CD4-positive, alpha-beta memory T cell (primary cell): ENCODE results near the gene TGFB2. TPM values are rescaled to one million over a fixed set of nuclear protein-coding genes. Genes with fewer than 3 reads are reported as not detected.

Experiments used
- CTCF ChIA-PET: fragments of 350-600 bp; sonication (Branson Sonifier 250); formaldehyde crosslinking; loops from one replicate; lab custom pipeline; 2021; ENCODE audit warnings: inconsistent platforms; ENCODE audit not compliant: partially characterized antibody; lab: Charles Lee
- POLR2A ChIA-PET: fragments of 350-600 bp; sonication (Branson Sonifier 250); formaldehyde crosslinking; loops from one replicate; lab custom pipeline; 2021; ENCODE audit not compliant: partially characterized antibody; lab: Charles Lee
- DNase-seq, 5 donors: peaks; one replicate each; pipeline versions ENCODE4 v3.0.0 to v3.0.0-alpha.2; 2020 to 2022; ENCODE audit warnings: mixed read lengths in 1 of 5
- H3K27ac ChIP-seq: one replicate; pipeline ENCODE4 v1.7.0; 2013; ENCODE audit warnings: low read depth, low read length
- H3K27me3 ChIP-seq: 2 replicates; pipeline ENCODE4 v1.7.0; 2013; ENCODE audit warnings: mild to moderate bottlenecking, low read length, moderate library complexity; ENCODE audit not compliant: insufficient read depth
- H3K36me3 ChIP-seq: 2 replicates; pipeline ENCODE4 v1.7.0; 2013; ENCODE audit warnings: mild to moderate bottlenecking, low read length, moderate library complexity; ENCODE audit not compliant: insufficient read depth
- H3K4me1 ChIP-seq: 2 replicates; pipeline ENCODE4 v1.7.0; 2013; ENCODE audit warnings: mild to moderate bottlenecking, low read length, moderate library complexity; ENCODE audit not compliant: insufficient read depth
- H3K4me3 ChIP-seq, 2 donors: one replicate each; pipeline ENCODE4 v1.7.0; 2013; ENCODE audit warnings: low read length in 2 of 2, mild to moderate bottlenecking in 1 of 2
- H3K9me3 ChIP-seq, 2 donors: one replicate each; pipeline ENCODE4 v1.7.0; 2013; ENCODE audit warnings: low read length in 2 of 2, control low read depth in 1 of 2; ENCODE audit not compliant: control insufficient read depth in 1 of 2
- H3K27ac Mint-ChIP-seq, 7 donors: one replicate each; pipeline ENCODE4 v1.8.0; 2020 to 2021; ENCODE audit warnings: mixed read lengths in 7 of 7, mild to moderate bottlenecking in 6 of 7, inconsistent platforms in 3 of 7, moderate library complexity in 3 of 7
- H3K27me3 Mint-ChIP-seq, 2 donors: one replicate each; pipeline ENCODE4 v1.8.0; 2020 to 2021; ENCODE audit warnings: mixed read lengths in 2 of 2
- H3K36me3 Mint-ChIP-seq, 2 donors: one replicate each; pipeline ENCODE4 v1.8.0; 2020 to 2021; ENCODE audit warnings: mixed read lengths in 2 of 2, inconsistent platforms in 1 of 2, mild to moderate bottlenecking in 1 of 2
- H3K4me1 Mint-ChIP-seq, 4 donors: one replicate each; pipeline ENCODE4 v1.8.0; 2020 to 2021; ENCODE audit warnings: mixed read lengths in 4 of 4, mild to moderate bottlenecking in 1 of 4
- H3K4me3 Mint-ChIP-seq, 8 donors: one replicate each; pipeline ENCODE4 v1.8.0; 2020 to 2021; ENCODE audit warnings: mixed read lengths in 8 of 8, mild to moderate bottlenecking in 7 of 8, moderate library complexity in 6 of 8, inconsistent platforms in 3 of 8
- H3K9me3 Mint-ChIP-seq, 8 donors: one replicate each; pipeline ENCODE4 v1.8.0; 2020 to 2021; ENCODE audit warnings: mixed read lengths in 8 of 8, mild to moderate bottlenecking in 5 of 8, inconsistent platforms in 3 of 8, moderate library complexity in 1 of 8
- intact Hi-C: fragments of 100-400 bp; cut with micrococcal nuclease; formaldehyde crosslinking; loops from one replicate; pipeline ENCODE4 v1.15.1; 2023
- polyA plus RNA-seq, 2 donors: library from polyadenylated mRNA; unstranded; fragments of 300-500 nt; fragmentation: Illumina TruSeq; gene quantifications; one replicate each; pipeline ENCODE4 v1.2.3, GENCODE V29; 2021
- total RNA-seq, 2 experiments: library from RNA; stranded (reverse); gene quantifications; one replicate each; pipeline ENCODE4 v1.2.3, GENCODE V29; 2021

TGFB2 gene
- total and polyA plus RNA-seq, 4 experiments from 2014 or later = not detected

- Mint-ChIP-seq H3K4me3 (no peak overlapping the region), H3K27ac (no peak overlapping the region), H3K27me3 (peaks cover 0 to 4% of the 10 kb centered on the region in 2 donors), H3K9me3 (peaks cover 0 to 2% (median 0%) of the 10 kb centered on the region in 8 donors), H3K4me1 (no peaks in the 10 kb centered on the region), H3K36me3 (no peaks in the 10 kb centered on the region)
- intact Hi-C loops = no loop called here
- no peak for DNase-seq
- no peaks in the 10 kb centered on the region for H3K9me3 ChIP-seq
- ChIA-PET CTCF (no interaction called here), POLR2A (no interaction called here)
- no peaks in the 10 kb centered on the region for H3K27me3 ChIP-seq
- no peaks in the 10 kb centered on the region for H3K4me1 ChIP-seq
- H3K4me3 ChIP-seq = no peak overlapping the region
- H3K27ac ChIP-seq = no peak overlapping the region
- no peaks in the 10 kb centered on the region for H3K36me3 ChIP-seq
Measured at GRCh38 chr1:218444588-218444987, 99.5 kb downstream of the TGFB2 start.

DNA sequence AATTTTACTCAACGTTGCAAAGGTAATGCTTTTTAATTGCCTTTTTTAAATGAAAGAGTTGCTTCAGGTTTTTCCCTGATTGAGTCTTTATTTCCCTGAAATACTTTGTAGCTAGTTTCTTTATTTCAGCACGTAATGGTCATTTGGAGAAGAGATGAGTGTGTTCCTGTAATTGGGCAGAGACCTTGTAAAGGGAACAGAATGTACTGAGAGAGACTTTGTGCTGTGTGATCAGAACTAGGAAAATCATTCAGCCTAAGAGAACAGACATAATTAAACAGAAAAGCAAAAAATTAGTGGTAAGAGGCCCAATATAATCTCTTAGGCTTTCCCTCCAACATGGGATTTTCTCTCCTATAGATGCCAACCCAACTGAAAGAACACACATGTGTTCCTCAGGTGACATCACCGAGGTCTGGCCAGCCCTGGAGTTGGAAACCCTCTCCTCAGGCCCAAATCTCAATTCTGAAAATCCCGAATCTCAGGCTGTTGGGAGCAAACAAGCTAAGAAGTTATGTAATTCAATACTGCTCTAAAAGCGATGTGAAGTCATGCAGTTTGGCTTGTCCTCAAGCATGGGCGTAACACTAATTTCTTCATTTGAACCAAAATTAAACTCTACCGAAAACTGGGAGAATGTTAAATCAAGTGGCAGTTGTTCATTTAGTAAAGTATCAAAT is 102.0 kb downstream of the TGFB2 start:
- no peaks in the 10 kb centered on the region for H3K4me1 Mint-ChIP-seq
- Histone ChIP-seq H3K36me3 (no peaks in the 10 kb centered on the region), H3K4me1 (no peaks in the 10 kb centered on the region), H3K27ac (no peak overlapping the region), H3K4me3 (no peak overlapping the region), H3K27me3 (no peaks in the 10 kb centered on the region), H3K9me3 (no peaks in the 10 kb centered on the region)
- intact Hi-C loops = no loop called here
- no peak overlapping the region for H3K4me3 Mint-ChIP-seq
- ChIA-PET CTCF (no interaction called here), POLR2A (no interaction called here)
- DNase-seq = no peak
- H3K27ac Mint-ChIP-seq = no peak overlapping the region
- peaks cover 0 to 2% of the 10 kb centered on the region in 2 donors for H3K27me3 Mint-ChIP-seq
- H3K9me3 Mint-ChIP-seq = peaks cover 0 to 4% (median 0%) of the 10 kb centered on the region in 8 donors
- H3K36me3 Mint-ChIP-seq = no peaks in the 10 kb centered on the region

- Histone ChIP-seq H3K27me3 (no peaks in the 10 kb centered on the region), H3K4me1 (no peaks in the 10 kb centered on the region), H3K9me3 (no peaks in the 10 kb centered on the region), H3K36me3 (no peaks in the 10 kb centered on the region), H3K27ac (no peak overlapping the region), H3K4me3 (no peak overlapping the region)
- Mint-ChIP-seq H3K4me3 (no peak overlapping the region), H3K36me3 (no peaks in the 10 kb centered on the region), H3K27me3 (peaks cover 0 to 4% of the 10 kb centered on the region in 2 donors), H3K27ac (no peak overlapping the region), H3K9me3 (peaks cover 0 to 4% (median 0%) of the 10 kb centered on the region in 8 donors), H3K4me1 (no peaks in the 10 kb centered on the region)
- CTCF ChIA-PET = no interaction called here
- DNase-seq = no peak
- POLR2A ChIA-PET = no interaction called here
- intact Hi-C loops = no loop called here
Measured at GRCh38 chr1:218451415-218451814, 106.3 kb downstream of the TGFB2 start.

DNA sequence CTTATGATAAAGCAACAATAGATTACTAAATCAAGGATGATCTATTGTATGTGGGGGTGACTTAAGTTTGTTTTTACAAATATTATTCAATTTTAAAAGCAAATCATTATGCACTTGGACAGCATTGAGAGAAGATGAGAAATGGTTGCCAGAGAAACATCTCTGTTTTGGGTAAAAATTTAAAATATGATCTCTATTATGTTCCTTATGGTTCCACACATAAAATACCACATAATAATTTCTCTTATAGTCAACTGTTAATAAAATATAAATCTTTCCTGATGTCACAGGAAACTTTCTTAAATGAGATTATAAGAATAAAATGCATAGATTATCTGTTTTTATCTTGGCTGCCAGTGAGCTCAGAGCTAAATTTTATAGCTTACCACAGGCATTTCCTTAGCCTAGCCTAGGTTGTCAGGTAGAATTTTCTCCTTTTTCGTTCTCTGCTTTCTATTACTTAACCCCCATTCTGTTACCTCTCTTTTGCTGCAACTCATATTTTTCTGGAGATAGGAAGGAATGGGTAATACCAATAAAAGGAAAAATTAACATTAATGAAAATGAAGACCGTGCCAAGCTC is 109.7 kb downstream of the TGFB2 start:
- peaks cover 0 to 4% of the 10 kb centered on the region in 2 donors for H3K27me3 Mint-ChIP-seq
- Histone ChIP-seq H3K27ac (no peak overlapping the region), H3K36me3 (no peaks in the 10 kb centered on the region), H3K4me3 (no peak overlapping the region), H3K4me1 (no peaks in the 10 kb centered on the region), H3K9me3 (no peaks in the 10 kb centered on the region), H3K27me3 (no peaks in the 10 kb centered on the region)
- ChIA-PET POLR2A (no interaction called here), CTCF (interaction anchor here (0.6 kb wide), 1 partner anchor 18 kb away, joined by 3 read pairs; no protein-coding TSS in a partner anchor)
- H3K27ac Mint-ChIP-seq = no peak overlapping the region
- no peak overlapping the region for H3K4me3 Mint-ChIP-seq
- no peaks in the 10 kb centered on the region for H3K4me1 Mint-ChIP-seq
- H3K36me3 Mint-ChIP-seq = no peaks in the 10 kb centered on the region
- intact Hi-C loops = no loop called here
- peaks cover 0 to 4% (median 0%) of the 10 kb centered on the region in 8 donors for H3K9me3 Mint-ChIP-seq
- no peak for DNase-seq

GRCh38 chr1:218456444-218456843 is 111.3 kb downstream of the TGFB2 start:
- H3K36me3 Mint-ChIP-seq = no peaks in the 10 kb centered on the region
- no peak overlapping the region for H3K27ac Mint-ChIP-seq
- Histone ChIP-seq H3K4me1 (no peaks in the 10 kb centered on the region), H3K4me3 (no peak overlapping the region), H3K9me3 (no peaks in the 10 kb centered on the region), H3K36me3 (no peaks in the 10 kb centered on the region), H3K27me3 (no peaks in the 10 kb centered on the region), H3K27ac (no peak overlapping the region)
- H3K4me3 Mint-ChIP-seq = no peak overlapping the region
- H3K4me1 Mint-ChIP-seq = no peaks in the 10 kb centered on the region
- intact Hi-C loops = no loop called here
- POLR2A ChIA-PET = no interaction called here
- CTCF ChIA-PET = no interaction called here
- no peak for DNase-seq
- H3K9me3 Mint-ChIP-seq = no peaks in the 10 kb centered on the region
- peaks cover 0 to 2% of the 10 kb centered on the region in 2 donors for H3K27me3 Mint-ChIP-seq

GRCh38 chr1:218459450-218459849 is 114.3 kb downstream of the TGFB2 start:
- H3K4me3 Mint-ChIP-seq = no peak overlapping the region
- POLR2A ChIA-PET = no interaction called here
- H3K4me1 ChIP-seq = no peaks in the 10 kb centered on the region
- no peak overlapping the region for H3K27ac ChIP-seq
- no peak overlapping the region for H3K27ac Mint-ChIP-seq
- intact Hi-C loops = no loop called here
- no peaks in the 10 kb centered on the region for H3K36me3 Mint-ChIP-seq
- no peaks in the 10 kb centered on the region for H3K4me1 Mint-ChIP-seq
- H3K9me3 Mint-ChIP-seq = no peaks in the 10 kb centered on the region
- H3K4me3 ChIP-seq = no peak overlapping the region
- H3K27me3 ChIP-seq = no peaks in the 10 kb centered on the region
- CTCF ChIA-PET = no interaction called here
- DNase-seq = no peak
- H3K36me3 ChIP-seq = no peaks in the 10 kb centered on the region
- H3K9me3 ChIP-seq = no peaks in the 10 kb centered on the region
- peaks cover 0 to 3% of the 10 kb centered on the region in 2 donors for H3K27me3 Mint-ChIP-seq

GRCh38 chr1:218459878-218460711 is 115.0 kb downstream of the TGFB2 start:
- Mint-ChIP-seq H3K36me3 (no peaks in the 10 kb centered on the region), H3K4me3 (no peak overlapping the region), H3K27me3 (peaks cover 0 to 1% of the 10 kb centered on the region in 2 donors), H3K27ac (no peak overlapping the region), H3K9me3 (no peaks in the 10 kb centered on the region), H3K4me1 (no peaks in the 10 kb centered on the region)
- Histone ChIP-seq H3K4me1 (no peaks in the 10 kb centered on the region), H3K27me3 (no peaks in the 10 kb centered on the region), H3K9me3 (no peaks in the 10 kb centered on the region), H3K4me3 (no peak overlapping the region), H3K27ac (no peak overlapping the region), H3K36me3 (no peaks in the 10 kb centered on the region)
- no peak for DNase-seq
- ChIA-PET POLR2A (no interaction called here), CTCF (no interaction called here)
- intact Hi-C loops = no loop called here
